WTC11 (cell line): ENCODE results near the gene SLC35F5. TPM values are rescaled to one million over a fixed set of nuclear protein-coding genes. Genes with fewer than 3 reads are reported as not detected.
A peak's percentile ranks its signal among the peaks of the same experiment; 100 is the strongest.
"Not testable (repeated sequence)": the region's sequence is repeated elsewhere in the genome, so short reads cannot be mapped to it uniquely, and the experiment has no call there.

Experiments
- ATAC-seq: fragments of 200-7000 bp; cut with Tn5 transposase; 2 replicates; pipeline ENCODE4 v1.10.0; 2021; ENCODE audit warnings: mild to moderate bottlenecking, moderate library complexity
- CTCF ChIA-PET: fragments of 300-600 bp; sonication (Branson Sonifier 250); formaldehyde crosslinking; loops from one replicate; lab custom pipeline; 2021; ENCODE audit warnings: antibody characterized with exemption; lab: Charles Lee
- POLR2A ChIA-PET: fragments of 350-600 bp; sonication (Branson Sonifier 250); formaldehyde crosslinking; loops from one replicate; lab custom pipeline; 2021; ENCODE audit warnings: antibody characterized with exemption; lab: Charles Lee
- DNase-seq: peaks from one replicate; pipeline ENCODE4 v3.0.0; 2021; ENCODE audit warnings: low spot score
- H3K27ac Mint-ChIP-seq: 2 replicates; pipeline ENCODE4 v1.8.0; 2021; ENCODE audit warnings: mixed read lengths
- H3K27me3 Mint-ChIP-seq: 2 replicates; pipeline ENCODE4 v1.8.0; 2021; ENCODE audit warnings: low read depth, mild to moderate bottlenecking, moderate library complexity, mixed read lengths
- H3K36me3 Mint-ChIP-seq: 2 replicates; pipeline ENCODE4 v1.8.0; 2021; ENCODE audit warnings: mixed read lengths
- H3K4me1 Mint-ChIP-seq: 2 replicates; pipeline ENCODE4 v1.8.0; 2022; ENCODE audit warnings: mixed read lengths
- H3K4me3 Mint-ChIP-seq: 2 replicates; pipeline ENCODE4 v1.8.0; 2021; ENCODE audit warnings: mild to moderate bottlenecking, moderate library complexity, mixed read lengths
- H3K9me3 Mint-ChIP-seq: 2 replicates; pipeline ENCODE4 v1.8.0; 2021; ENCODE audit warnings: mixed read lengths
- ATF3 ChIP-seq: sonication (generic); formaldehyde crosslinking; conservative IDR thresholded peaks from 2 replicates; pipeline ENCODE4 v1.8.1; 2022; ENCODE audit warnings: mild to moderate bottlenecking, missing genetic modification reagents
- CDX4 ChIP-seq: fragments of 250-450 bp; sonication (Bioruptor Pico); IDR thresholded peaks from 2 replicates; pipeline ENCODE4 v1.9.0; 2021; ENCODE audit warnings: moderate library complexity, mild to moderate bottlenecking, inconsistent platforms, borderline replicate concordance
- CREB1 ChIP-seq: sonication (generic); formaldehyde crosslinking; IDR thresholded peaks from 2 replicates; pipeline ENCODE4 v1.8.0; 2023; ENCODE audit warnings: mild to moderate bottlenecking, missing genetic modification reagents
- ELF4 ChIP-seq: sonication (generic); formaldehyde crosslinking; IDR thresholded peaks from 2 replicates; pipeline ENCODE4 v1.8.1; 2022; ENCODE audit warnings: low read depth, mild to moderate bottlenecking, moderate library complexity, missing genetic modification reagents
- EMX1 ChIP-seq: fragments of 250-450 bp; sonication (Bioruptor Pico); IDR thresholded peaks from 2 replicates; pipeline ENCODE4 v1.8.0; 2021; ENCODE audit warnings: mild to moderate bottlenecking
- FOXK1 ChIP-seq: sonication (generic); formaldehyde crosslinking; IDR thresholded peaks from 2 replicates; pipeline ENCODE4 v1.8.0; 2022; ENCODE audit warnings: mild to moderate bottlenecking, moderate library complexity, missing genetic modification reagents
- GABPB1 ChIP-seq: sonication (generic); formaldehyde crosslinking; IDR thresholded peaks from 2 replicates; pipeline ENCODE4 v1.8.1; 2023; ENCODE audit warnings: mild to moderate bottlenecking, missing genetic modification reagents
- HMGXB4 ChIP-seq: sonication (generic); formaldehyde crosslinking; IDR thresholded peaks from 2 replicates; pipeline ENCODE4 v1.8.1; 2023; ENCODE audit warnings: mild to moderate bottlenecking, moderate library complexity, missing genetic modification reagents
- NFATC4 ChIP-seq: fragments of 250-450 bp; sonication (Bioruptor Pico); IDR thresholded peaks from 2 replicates; pipeline ENCODE4 v1.9.0; 2021; ENCODE audit warnings: mild to moderate bottlenecking
- NR2C2 ChIP-seq: sonication (generic); formaldehyde crosslinking; IDR thresholded peaks from 2 replicates; pipeline ENCODE4 v1.8.0; 2022; ENCODE audit warnings: mild to moderate bottlenecking, missing genetic modification reagents
- SMAD4 ChIP-seq: sonication (generic); formaldehyde crosslinking; IDR thresholded peaks from 2 replicates; pipeline ENCODE4 v1.8.0; 2022; ENCODE audit warnings: mild to moderate bottlenecking, missing genetic modification reagents
- SP1 ChIP-seq: sonication (generic); formaldehyde crosslinking; conservative IDR thresholded peaks from 2 replicates; pipeline ENCODE4 v1.8.1; 2022; ENCODE audit warnings: missing genetic modification reagents
- TEAD1 ChIP-seq: sonication (generic); formaldehyde crosslinking; IDR thresholded peaks from 2 replicates; pipeline ENCODE4 v1.8.0; 2022; ENCODE audit warnings: mild to moderate bottlenecking, missing genetic modification reagents
- ZBTB21 ChIP-seq: sonication (generic); formaldehyde crosslinking; IDR thresholded peaks from 2 replicates; pipeline ENCODE4 v1.8.1; 2023; ENCODE audit warnings: mild to moderate bottlenecking, missing genetic modification reagents, borderline replicate concordance
- ZNF396 ChIP-seq: fragments of 250-450 bp; sonication (Bioruptor Pico); IDR thresholded peaks from 2 replicates; pipeline ENCODE4 v1.8.0; 2021; ENCODE audit warnings: mild to moderate bottlenecking, moderate library complexity, borderline replicate concordance
- ZNF416 ChIP-seq: fragments of 250-450 bp; sonication (Bioruptor Pico); IDR thresholded peaks from 2 replicates; pipeline ENCODE4 v1.9.0; 2021; ENCODE audit warnings: mild to moderate bottlenecking, inconsistent platforms
- total RNA-seq: library from RNA; stranded (reverse); gene quantifications from 3 replicates; pipeline ENCODE4 v1.2.3, GENCODE V29; 2021
- TF ChIP-seq, protein P1 (sequence below): sonication (generic); formaldehyde crosslinking; IDR thresholded peaks from 2 replicates; pipeline ENCODE4 v1.8.1; 2023; ENCODE audit warnings: mild to moderate bottlenecking, missing genetic modification reagents, moderate library complexity
- TF ChIP-seq, protein P2 (sequence below): sonication (generic); formaldehyde crosslinking; IDR thresholded peaks from 2 replicates; pipeline ENCODE4 v1.8.0; 2023; ENCODE audit warnings: mild to moderate bottlenecking, missing genetic modification reagents
- TF ChIP-seq, protein P3 (sequence below): sonication (generic); formaldehyde crosslinking; IDR thresholded peaks from 2 replicates; pipeline ENCODE4 v1.8.0; 2022; ENCODE audit warnings: mild to moderate bottlenecking, missing genetic modification reagents

Gene SLC35F5
- total RNA-seq, 1 experiment from 2014 or later: 20.3 TPM

GRCh38 chr2:113705982-113706523 is 50.4 kb downstream of the SLC35F5 start:
- TF ChIP-seq ATF3 (CRISPR knock-in tag) (no peak), GABPB1 (CRISPR knock-in tag) (no peak), TEAD1 (CRISPR knock-in tag) (no peak), CREB1 (CRISPR knock-in tag) (no peak), NFATC4 (no peak), EMX1 (CRISPR knock-in tag) (no peak), HMGXB4 (no peak), SP1 (CRISPR knock-in tag) (no peak), SMAD4 (no peak), NR2C2 (CRISPR knock-in tag) (no peak), ELF4 (CRISPR knock-in tag) (no peak), FOXK1 (CRISPR knock-in tag) (no peak), ZNF416 (no peak), ZNF396 (no peak), ZBTB21 (CRISPR knock-in tag) (no peak), CDX4 (CRISPR knock-in tag) (no peak)
- TF ChIP-seq, protein P1, sequence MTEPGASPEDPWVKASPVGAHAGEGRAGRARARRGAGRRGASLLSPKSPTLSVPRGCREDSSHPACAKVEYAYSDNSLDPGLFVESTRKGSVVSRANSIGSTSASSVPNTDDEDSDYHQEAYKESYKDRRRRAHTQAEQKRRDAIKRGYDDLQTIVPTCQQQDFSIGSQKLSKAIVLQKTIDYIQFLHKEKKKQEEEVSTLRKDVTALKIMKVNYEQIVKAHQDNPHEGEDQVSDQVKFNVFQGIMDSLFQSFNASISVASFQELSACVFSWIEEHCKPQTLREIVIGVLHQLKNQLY (CRISPR knock-in tag): no peak
- TF ChIP-seq, protein P2, sequence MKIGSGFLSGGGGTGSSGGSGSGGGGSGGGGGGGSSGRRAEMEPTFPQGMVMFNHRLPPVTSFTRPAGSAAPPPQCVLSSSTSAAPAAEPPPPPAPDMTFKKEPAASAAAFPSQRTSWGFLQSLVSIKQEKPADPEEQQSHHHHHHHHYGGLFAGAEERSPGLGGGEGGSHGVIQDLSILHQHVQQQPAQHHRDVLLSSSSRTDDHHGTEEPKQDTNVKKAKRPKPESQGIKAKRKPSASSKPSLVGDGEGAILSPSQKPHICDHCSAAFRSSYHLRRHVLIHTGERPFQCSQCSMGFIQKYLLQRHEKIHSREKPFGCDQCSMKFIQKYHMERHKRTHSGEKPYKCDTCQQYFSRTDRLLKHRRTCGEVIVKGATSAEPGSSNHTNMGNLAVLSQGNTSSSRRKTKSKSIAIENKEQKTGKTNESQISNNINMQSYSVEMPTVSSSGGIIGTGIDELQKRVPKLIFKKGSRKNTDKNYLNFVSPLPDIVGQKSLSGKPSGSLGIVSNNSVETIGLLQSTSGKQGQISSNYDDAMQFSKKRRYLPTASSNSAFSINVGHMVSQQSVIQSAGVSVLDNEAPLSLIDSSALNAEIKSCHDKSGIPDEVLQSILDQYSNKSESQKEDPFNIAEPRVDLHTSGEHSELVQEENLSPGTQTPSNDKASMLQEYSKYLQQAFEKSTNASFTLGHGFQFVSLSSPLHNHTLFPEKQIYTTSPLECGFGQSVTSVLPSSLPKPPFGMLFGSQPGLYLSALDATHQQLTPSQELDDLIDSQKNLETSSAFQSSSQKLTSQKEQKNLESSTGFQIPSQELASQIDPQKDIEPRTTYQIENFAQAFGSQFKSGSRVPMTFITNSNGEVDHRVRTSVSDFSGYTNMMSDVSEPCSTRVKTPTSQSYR (CRISPR knock-in tag): no peak
- TF ChIP-seq, protein P3, sequence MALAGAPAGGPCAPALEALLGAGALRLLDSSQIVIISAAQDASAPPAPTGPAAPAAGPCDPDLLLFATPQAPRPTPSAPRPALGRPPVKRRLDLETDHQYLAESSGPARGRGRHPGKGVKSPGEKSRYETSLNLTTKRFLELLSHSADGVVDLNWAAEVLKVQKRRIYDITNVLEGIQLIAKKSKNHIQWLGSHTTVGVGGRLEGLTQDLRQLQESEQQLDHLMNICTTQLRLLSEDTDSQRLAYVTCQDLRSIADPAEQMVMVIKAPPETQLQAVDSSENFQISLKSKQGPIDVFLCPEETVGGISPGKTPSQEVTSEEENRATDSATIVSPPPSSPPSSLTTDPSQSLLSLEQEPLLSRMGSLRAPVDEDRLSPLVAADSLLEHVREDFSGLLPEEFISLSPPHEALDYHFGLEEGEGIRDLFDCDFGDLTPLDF (CRISPR knock-in tag): no peak
- TF ChIP-seq, all 79 proteins: peak for 0
- peaks cover 7% of the 10 kb centered on the region for H3K27me3 Mint-ChIP-seq
- ChIA-PET POLR2A (no interaction called here), CTCF (no interaction called here)
- peaks cover 8% of the 10 kb centered on the region; the same call in 1 of the 2 replicates for H3K9me3 Mint-ChIP-seq
- H3K4me3 Mint-ChIP-seq: no peak overlapping the region
- DNase-seq: no peak
- H3K4me1 Mint-ChIP-seq: peaks cover 9% of the 10 kb centered on the region
- no peak for ATAC-seq
- peaks cover 8% of the 10 kb centered on the region for H3K36me3 Mint-ChIP-seq
- peak overlapping the region; percentile 54; the same call in 1 of the 2 replicates for H3K27ac Mint-ChIP-seq

DNA sequence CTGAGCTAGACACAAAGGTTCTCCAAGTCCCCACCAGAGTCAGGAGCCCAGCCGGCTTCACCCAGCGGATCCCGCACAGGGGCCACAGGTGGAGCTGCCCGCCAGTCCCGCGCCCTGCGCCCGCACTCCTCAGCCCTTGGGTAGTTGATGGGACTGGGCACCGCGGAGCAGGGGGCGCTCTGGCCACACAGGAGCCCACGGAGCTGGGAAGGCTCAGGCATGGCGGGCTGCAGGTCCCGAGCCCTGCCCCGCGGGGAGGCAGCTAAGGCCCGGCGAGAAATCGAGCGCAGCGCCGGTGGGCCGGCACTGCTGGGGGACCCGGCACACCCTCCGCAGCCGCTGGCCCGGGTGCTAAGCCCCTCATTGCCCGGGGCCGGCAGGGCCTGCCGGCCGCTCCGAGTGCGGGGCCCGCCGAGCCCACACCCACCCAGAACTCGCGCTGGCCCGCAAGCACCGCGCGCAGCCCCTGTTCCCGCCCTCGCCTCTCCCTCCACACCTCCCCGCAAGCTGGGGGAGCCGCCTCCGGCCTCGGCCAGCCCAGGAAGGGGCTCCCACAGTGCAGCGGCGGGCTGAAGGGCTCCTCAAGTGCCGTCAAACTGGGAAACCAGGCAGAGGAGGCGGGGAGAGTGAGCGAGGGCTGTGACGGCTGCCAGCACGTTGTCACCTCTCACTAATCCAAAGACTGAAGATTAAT is 52.0 kb downstream of the SLC35F5 start:
- POLR2A ChIA-PET, CTCF ChIA-PET: not testable (repeated sequence)
- H3K27me3 Mint-ChIP-seq: peaks cover 13% of the 10 kb centered on the region

More for the DNA sequence above, 52.0 kb downstream of the SLC35F5 start:
- not testable (repeated sequence) for H3K36me3 Mint-ChIP-seq, ATAC-seq, H3K4me1 Mint-ChIP-seq, H3K4me3 Mint-ChIP-seq, DNase-seq, H3K9me3 Mint-ChIP-seq, H3K27ac Mint-ChIP-seq
